GM19468 (cell line): Measurements from ENCODE around the gene MSX2.
"Not testable (repeated sequence)": the region's sequence is repeated elsewhere in the genome, so short reads cannot be mapped to it uniquely, and the experiment has no call there.

Experiments
- ATAC-seq: cut with Tn5 transposase; IDR thresholded peaks from one replicate; pipeline ENCODE4 v1.9.1; 2021; ENCODE audit warnings: mild to moderate bottlenecking, moderate library complexity, moderate number of reproducible peaks; ENCODE audit not compliant: unreplicated experiment; ENCODE audit errors: extremely low read depth

Gene MSX2

DNA sequence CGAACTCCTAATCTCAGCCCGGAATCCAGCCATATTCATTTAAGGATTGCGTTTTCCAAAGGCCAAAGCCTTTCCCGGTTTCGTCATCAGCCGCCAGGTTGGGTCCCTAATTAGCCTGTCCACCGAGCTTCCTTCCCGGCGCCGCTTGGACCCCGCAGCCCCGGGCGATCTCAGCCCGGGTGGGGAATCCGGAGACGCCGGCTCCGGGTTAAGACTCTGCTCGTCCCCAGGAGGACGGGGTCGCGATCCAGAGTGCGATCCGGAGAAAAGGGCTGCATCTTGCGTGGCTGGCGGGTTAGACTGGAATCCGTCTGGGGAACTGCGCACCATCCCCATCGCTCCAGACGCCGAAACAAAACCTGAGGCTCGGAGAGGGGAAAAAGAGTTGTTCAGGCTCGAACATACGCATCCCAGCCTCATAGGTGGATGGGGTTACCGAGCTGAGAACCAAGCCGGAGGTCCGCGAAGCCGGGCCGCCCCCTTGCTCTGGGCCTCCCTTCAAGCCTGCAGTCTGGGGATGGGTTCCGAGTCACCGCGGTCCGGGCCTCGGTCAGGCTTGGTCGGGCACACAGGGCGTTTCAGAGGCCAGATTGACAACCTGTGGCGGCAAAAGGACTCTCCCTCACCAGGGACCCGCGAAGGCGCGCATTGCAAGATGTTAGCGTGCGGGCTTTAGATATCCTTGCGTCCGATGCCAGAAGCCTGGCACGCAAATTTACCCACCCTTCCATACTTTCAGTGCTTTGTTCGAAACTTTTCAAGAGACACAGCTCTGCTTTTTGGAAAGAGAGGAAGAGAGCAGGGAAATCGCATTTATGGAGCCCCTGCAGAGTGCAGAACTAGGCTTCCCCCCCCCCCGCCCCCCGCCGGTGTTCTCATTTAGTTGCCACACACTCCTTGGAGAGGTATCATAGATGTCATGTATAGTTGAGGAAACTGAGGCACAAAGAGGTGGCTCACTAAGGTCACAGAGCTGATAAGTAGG is 7.9 kb downstream of the MSX2 start:
- ATAC-seq: no peak

DNA sequence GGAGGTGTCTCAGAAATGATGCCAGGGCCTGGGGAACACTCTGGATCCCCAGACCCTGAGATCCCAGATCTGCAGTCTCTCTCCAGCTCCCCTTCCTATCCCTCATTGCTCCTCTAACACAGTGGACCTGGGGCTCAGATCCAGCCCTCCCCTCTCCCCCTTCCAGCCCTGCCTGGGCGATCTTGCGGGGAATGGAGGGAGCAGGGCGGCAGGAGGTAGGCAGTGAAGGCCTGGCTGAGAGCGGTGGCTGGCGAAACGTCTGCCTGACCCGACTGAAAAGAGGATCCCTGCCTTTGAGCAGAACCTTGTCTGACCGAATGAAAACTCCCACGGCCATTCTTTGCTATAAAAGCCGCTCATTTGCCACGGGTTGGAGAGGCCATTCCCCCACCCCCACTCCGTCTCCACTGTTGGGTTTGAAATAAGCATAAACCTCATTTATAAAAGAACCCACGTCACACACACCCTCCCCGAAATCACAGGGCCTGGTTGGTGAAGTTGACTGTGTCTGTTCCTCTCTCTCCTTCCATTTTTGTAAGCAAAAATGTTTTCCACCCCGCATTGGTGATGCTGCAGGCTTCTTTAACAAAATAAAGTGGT is 8.8 kb downstream of the MSX2 start:
- ATAC-seq: no peak

DNA sequence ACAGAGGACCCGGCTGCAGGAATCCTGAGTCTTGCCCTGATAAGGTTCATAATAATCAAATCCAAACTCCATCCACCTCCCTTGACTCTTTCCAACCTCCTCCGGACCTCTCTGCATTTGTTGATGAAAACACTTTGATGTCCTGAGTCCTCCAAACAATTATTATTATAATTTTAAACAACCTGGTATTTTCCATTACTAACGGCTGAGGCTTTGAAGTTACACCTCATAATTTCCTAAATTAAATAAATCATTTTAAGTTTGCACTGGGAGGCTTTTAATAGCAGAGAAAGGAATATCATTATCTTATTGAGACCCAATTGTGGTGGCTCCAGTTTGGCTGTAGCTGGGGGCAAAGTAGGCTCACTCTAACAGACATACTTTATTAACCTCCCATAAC is 9.5 kb downstream of the MSX2 start:
- no peak for ATAC-seq

DNA sequence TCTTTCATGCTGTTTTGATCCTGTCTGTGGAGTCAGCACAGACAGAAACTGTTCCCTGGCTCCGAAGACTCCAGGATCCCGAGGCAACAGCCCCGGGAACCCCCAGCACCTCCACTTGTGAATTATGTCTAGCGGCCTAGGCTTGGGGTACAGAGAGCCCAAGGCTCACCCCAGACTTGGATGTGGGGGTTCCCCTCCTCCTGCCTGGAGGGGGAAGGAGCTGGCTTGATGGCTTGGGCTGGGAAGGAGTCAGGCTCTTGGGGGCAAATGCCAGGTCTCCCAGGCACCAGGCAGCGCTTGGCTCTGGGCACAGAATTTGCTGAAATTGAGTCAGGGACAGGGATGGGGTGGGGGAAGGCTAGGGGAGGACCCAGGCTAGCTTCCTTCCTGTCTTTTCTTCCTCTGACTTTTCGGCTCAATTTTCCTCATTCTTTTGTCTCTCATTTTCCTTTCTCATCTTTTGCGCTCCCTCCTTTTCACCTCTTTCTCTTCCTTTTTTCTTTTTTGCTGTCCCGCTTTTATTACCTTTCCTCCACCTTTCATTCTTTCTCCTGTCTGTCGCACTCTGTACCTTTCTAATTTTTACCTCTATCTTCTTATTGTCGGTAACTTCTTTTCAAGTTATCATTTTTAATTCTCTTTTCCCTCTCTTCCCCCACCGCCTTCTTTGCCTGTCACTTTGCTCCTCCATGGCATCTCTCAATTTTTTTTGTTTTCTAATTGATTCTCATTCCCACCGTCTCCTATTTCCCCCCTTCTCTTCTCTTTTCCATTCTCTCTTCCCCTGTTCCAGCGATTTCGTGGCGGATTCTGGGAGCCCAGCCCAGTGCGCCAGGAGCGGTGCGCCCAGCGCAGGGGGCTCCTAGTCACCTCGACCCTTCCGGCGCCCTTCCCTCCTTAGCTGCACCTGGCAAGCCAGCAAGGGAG is 10.5 kb downstream of the MSX2 start:
- no peak for ATAC-seq

DNA sequence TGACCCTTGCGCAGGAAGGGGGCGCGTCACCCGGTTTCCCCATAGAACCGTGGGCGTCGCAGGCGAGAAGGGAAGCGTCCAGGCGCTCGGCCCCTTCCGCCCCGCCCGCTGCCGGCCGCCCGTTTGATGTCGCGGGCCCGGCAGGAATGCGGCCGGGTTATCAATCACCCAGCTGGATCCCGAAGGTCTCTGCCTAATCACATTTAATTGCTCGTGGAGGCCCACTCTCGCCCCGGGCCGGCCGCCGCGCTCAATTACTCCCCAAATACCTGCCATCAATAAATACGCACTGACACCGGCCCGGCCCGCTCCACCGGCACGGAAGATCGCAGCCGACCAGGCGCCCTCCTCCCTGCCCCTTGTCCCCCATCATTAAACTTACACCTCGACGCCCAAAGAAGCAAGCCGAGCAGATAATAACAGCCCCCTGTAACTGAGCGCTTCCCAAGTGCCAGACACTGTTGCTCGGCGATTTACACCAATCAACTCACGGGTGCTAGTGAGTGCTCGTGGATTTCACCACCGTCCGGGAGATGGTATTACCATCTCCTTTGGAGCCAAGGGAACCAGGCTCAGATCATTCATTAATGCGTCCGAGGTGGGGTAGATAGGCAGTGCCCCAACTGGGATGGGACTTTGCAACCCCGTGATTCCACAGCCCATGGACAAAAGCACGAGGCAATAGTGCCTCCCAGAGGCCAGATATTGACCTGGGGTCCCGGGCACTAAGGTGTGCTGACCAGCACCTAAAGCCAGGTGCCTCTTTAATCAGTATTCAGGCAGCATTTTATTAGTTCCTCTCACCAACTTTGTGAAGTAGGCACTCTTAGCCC is 11.3 kb downstream of the MSX2 start:
- no peak for ATAC-seq

GRCh38 chr5:174736331-174736721 is 11.9 kb downstream of the MSX2 start:
- no peak for ATAC-seq

- ATAC-seq: no peak
Observed at GRCh38 chr5:174736777-174737176, 12.4 kb downstream of the MSX2 start.

DNA sequence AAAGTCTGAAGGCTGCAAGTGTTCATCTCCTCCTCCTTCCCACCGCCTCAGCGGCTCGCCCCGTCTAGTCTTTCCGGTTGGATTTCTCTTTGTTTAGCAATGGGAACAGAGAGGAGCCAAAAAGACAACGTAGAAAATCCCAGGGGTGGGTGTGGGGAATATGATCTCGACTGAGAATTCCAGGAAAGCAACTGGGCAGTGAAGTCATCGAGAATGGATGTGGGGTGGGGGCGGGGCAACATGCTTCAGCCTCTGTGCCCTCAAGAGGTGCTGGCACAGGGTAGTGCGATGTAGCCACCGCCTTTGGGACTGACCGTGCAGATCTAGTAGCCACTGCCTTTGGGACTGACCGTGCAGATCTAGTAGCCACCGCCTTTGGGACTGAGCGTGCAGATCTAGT is 12.9 kb downstream of the MSX2 start:
- ATAC-seq: no peak

- ATAC-seq: no peak
Observed at GRCh38 chr5:174741352-174741751, 17.0 kb downstream of the MSX2 start.

DNA sequence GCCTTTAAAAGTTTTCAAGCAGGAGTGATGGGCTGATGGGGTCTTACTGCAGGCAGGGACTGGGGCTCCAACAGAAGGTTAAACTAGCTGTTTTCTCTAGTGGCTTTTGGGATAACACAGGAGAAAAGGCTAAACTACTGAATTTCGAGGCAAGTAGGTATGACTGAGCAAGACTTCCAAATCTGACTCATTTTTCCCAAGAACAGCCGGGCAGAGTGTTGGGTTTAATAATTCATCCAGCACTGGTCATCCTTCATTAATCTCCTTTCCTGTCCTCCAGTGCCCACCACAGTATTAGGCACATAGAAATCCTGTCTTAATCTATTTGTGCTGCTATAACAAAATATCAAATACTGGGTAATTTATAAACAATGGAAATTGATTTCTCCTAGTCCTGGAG is 20.5 kb downstream of the MSX2 start:
- ATAC-seq: no peak

DNA sequence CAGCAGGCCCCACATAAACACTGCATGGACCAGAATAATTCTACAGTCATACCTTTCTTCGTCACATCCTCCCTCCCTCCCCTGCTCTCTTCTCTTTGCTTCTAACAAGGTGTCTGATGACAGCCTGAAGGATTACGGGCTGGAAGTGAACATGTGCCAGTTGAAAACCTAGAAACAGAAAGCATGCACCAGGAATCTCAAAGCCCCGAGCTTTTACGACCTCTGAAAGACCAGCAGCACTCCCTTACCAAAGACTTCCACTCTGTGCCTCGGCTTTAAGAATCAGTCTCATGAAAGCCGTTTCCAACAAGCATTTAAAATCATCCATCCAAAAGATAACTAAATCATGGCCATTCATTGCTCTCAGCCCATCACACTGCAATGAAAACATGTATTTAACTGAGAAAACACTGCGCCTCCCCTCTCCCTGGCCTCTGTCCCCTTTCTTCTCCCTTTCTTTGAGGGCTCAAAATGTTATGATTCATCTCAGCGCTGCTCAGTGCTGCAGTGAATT is 21.3 kb downstream of the MSX2 start:
- no peak for ATAC-seq

DNA sequence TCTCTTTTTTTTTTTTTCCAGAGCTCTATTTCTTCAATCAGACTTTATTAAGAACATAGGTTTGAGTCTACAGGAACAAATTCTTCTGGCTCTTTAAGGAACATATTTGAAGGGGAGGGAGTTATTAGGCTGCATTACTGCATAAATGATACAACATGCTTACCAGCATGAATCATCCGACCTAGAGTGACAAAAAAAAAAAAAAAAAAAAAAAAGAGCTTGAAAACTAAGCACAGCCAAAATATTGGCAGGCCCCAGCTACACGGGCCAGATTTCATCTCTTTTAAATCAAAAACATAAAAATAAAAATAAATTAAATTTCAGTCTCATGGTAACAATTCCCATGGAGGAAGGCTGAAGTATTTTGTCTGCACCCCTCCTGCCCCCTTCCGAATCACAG is 26.3 kb downstream of the MSX2 start:
- ATAC-seq: no peak

- no peak for ATAC-seq
Observed at GRCh38 chr5:174751154-174752000, 27.0 kb downstream of the MSX2 start.

- ATAC-seq: no peak
Observed at GRCh38 chr5:174752121-174752520, 27.7 kb downstream of the MSX2 start.

- no peak for ATAC-seq
Observed at GRCh38 chr5:174755106-174755505, 30.7 kb downstream of the MSX2 start.

DNA sequence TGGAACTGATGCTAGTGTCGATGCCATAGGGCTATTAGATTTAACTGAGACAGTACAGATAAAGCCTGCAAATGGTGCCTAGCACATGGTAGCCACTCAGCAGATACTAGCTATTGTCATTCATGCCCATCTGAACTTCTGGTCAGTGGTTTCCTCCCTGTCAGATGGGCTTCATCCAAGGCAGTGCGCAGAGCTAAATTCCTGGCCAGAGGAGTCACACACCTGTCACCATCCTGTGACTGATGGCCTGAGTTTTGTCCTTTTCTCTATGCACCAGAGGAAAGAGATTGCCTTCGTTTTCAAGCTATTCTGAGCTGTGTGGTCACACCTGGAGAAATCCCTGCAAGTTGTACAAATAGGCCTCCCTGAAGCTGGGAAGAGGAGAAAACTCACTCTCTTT is 34.7 kb downstream of the MSX2 start:
- no peak for ATAC-seq

DNA sequence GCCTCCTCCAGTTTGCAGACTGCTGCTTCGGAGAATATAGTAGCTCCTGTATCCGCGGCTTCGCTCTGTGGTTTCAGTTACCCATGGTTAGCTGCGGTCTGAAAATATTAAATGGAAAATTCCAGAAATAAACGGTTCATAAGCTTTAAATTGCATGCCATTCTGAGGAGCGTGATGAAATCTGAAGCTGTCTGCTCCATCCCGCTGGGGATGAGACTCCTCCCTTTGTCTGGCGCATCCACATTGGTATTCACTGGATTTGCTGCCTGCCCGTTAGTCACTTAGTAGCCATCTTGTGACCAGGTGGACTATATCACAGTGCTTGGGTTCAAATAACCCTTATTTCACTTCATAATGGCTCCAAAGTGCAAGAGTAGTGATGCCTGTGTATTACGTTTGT is 36.3 kb downstream of the MSX2 start:
- no peak for ATAC-seq

GRCh38 chr5:174761341-174761740 is 37.0 kb downstream of the MSX2 start:
- ATAC-seq: not testable (repeated sequence)

- no peak for ATAC-seq
Observed at GRCh38 chr5:174764309-174764708, 39.9 kb downstream of the MSX2 start.
